ENCODE results near the gene SMURF2.
"Not testable (repeated sequence)": the region's sequence is repeated elsewhere in the genome, so short reads cannot be mapped to it uniquely, and the experiment has no call there.

SMURF2 gene

DNA sequence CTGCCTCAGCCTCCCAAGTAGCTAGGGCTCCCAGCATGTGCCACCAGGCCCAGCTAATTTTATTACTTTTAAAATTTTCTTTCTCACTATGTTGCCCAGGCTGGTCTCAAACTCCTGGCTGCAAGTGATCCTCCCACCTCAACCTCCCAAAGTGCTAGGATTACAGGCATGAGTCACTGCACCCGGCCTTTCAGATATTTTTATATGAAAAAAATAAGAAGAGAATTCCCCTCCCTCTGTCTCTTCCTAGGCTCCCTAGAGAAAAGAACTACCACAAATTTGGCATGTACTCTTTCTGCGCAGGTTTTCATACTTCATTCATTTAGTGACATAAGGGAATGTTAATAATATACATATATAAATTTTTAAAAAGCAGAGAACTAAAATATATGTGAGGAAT is 21.7 kb upstream of the SMURF2 start:
- TF ChIP-seq CTCF (conservative IDR thresholded peaks at IDR 0.05) (no peak), ZFX (IDR thresholded peaks at IDR 0.05) (no peak)
- H3K27ac ChIP-seq, result no peak overlapping the region

- TF ChIP-seq ZFX (IDR thresholded peaks at IDR 0.05) (no peak), CTCF (conservative IDR thresholded peaks at IDR 0.05) (no peak)
- no peak overlapping the region for H3K27ac ChIP-seq
These were observed 20.4 kb upstream of the SMURF2 start for GRCh38 chr17:64682261-64683181.

DNA sequence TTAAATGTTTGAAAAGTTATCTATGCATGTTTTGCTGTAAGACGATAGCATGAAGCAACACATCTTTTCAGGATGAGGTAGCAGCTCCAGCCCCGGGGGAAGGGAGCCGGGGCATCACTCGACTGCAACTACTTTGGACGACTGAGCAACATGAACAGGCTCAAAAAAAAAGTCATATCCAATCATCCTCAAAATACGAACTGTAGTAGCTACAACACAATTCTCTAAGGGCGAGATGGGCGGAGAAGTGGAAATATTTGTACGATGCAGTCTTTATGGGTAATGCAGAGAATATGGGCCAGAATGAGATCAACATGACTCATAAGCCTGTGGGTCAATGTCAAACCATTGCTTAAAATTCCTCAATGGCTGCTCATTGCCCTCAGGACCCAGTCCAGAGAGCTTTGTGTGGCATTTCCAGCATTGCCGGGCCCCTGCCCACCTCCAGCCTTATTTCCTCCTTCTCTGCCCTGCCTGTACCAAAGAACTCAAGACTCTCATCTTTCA is 17.7 kb upstream of the SMURF2 start:
- no peak overlapping the region for H3K27ac ChIP-seq
- TF ChIP-seq CTCF (conservative IDR thresholded peaks at IDR 0.05) (no peak), ZFX (IDR thresholded peaks at IDR 0.05) (no peak)

GRCh38 chr17:64676763-64677162 is 14.7 kb upstream of the SMURF2 start:
- no peak overlapping the region for H3K27ac ChIP-seq
- TF ChIP-seq CTCF (conservative IDR thresholded peaks at IDR 0.05) (no peak), ZFX (IDR thresholded peaks at IDR 0.05) (no peak)

- H3K27ac ChIP-seq, result not testable (repeated sequence)
These were observed 8.9 kb upstream of the SMURF2 start for GRCh38 chr17:64670843-64671590.

DNA sequence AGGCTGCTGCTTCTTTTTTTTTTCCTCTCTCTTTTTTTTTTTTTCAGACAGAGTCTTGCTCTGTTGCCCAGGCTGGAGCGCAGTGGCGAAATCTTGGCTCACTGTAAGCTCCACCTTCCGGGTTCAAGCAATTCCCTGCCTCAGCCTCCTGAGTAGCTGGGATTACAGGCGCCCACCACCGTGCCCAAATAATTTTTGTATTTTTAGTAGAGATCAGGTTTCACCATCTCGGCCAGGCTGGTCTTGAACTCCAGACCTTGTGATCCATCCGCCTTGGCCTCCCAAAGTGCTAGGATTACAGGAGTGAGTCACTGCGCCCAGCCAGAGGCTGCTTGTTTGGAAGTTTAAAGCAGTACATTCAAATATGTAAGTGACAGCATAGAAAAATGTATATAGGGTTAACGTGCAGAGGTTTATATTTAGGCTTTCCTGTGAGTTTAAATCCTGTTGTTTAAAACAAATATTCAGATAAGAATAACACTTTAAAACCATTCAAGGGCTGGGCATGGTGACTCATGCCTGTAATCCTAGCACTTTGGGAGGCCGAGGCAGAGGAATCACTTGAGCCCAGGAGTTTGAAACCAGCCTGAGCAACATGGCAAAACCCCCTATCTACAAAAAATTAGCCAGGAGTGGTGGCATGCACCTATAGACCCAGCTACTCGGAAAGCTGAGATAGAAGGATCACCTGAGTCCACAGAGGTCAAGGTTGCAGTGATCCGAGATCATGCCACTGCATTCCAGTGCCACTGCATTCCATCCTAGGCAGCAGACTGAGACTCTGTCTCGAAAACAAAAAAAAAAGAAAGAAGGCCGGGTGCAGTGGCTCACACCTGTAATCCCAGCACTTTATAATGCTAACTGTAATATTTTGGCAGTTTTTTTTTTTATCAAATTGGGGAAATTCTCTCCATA is 6.0 kb upstream of the SMURF2 start:
- H3K27ac ChIP-seq, result not testable (repeated sequence)

GRCh38 chr17:64664299-64664981 is 2.3 kb upstream of the SMURF2 start:
- not testable (repeated sequence) for H3K27ac ChIP-seq

GRCh38 chr17:64663836-64664235 is 1.7 kb upstream of the SMURF2 start:
- not testable (repeated sequence) for H3K27ac ChIP-seq

Data from C4-2B (cell line).